HL-60/S4 (cell line): ENCODE measurements around the gene KCNJ15.

Experiments used
- in situ Hi-C: fragments of 300-500 bp; cut with MboI; formaldehyde crosslinking; loops from 2 replicates; pipeline ENCODE4 v1.14.3; 2022; ENCODE audit warnings: low sequenced_read_pairs

The KCNJ15 gene

DNA sequence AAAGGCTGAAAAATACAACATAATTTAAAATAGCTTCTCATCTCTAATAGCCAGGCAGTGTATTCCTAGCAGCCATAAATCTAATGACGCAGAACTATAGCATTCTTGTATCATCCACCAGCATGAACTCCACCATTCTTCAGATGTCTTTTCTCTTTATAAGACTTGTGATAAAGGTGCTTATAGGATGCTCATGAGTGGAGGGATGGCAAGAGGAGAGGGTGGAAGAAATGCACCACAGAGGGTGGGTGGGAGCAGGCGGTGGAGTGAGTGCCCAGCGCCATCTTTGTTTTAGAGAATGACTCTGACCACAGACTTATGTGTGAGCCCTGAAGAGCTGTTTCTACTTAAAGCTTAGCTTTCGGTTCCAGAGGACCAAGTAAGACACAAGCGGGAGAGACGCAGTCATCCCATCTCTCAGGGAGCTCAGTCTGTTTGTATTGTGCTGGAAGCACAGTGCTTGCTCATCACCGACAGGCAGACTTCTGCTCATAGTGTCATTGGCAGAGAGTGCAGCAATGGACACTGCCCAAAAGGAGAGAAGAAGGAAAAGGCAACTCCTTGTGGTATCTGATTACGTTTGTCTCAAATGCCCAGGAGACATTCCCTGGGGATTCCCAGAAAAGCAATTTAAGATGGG is 65.6 kb downstream of the KCNJ15 start:
- in situ Hi-C loops: no loop called here

DNA sequence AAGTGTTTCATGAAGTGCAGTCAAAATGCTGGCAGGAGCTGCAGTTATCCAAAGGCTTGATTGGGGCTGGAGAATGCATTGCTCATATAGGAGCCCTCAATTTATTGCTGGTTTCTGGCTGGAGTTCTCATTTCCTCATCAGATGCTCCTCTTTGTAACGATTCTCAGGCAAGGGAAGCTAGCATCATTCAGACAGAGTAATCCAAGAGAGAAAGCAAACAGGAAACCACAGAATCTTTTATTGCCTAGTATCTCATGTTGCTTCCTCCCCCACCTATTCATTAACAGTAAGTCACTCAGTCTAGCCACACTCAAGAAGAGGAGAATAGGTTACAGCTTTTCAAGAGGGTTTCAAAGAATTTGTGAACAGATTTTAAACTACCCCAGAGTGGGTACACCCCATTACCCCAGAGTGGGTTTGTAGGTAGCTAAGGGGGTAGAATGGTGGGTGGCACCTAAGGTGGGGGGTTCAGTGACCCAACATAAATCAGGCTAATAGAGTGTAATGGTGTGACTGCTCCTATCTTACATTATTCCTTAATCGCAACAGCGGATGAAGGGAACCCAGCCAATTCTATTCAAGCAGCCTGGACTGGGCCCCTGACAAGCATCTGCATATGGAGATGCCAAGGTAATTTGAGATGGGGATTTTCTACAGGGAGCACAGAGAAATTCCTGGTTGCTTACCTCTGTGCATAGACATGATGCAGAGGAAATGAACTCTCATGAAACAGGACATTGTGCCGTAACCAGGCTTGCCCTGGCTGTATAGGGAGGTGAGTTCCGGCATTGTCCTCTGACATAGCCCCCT is 67.1 kb downstream of the KCNJ15 start:
- in situ Hi-C loops: no loop called here

DNA sequence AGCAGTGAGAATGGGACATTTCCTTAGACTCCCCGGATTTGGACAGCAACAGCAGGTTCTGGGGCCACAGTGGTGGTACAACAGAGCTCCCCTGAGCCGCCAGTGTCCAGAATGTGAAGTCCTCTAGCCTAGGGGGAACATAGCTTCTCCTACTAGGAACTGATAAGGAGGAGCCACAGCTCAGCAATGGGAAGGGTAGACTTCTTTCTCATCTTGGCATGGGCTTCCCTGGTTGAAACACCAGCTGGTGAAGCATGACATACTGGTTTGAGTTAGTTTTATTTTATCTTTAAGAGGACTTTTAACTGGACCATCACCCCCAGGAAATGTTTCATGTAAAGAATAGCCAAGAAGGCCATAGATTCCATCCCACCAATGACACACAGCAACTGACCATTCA is 68.4 kb downstream of the KCNJ15 start:
- in situ Hi-C loops: loop anchor here (25.0 kb wide), 1 partner anchor 613 kb away; no protein-coding TSS in a partner anchor

DNA sequence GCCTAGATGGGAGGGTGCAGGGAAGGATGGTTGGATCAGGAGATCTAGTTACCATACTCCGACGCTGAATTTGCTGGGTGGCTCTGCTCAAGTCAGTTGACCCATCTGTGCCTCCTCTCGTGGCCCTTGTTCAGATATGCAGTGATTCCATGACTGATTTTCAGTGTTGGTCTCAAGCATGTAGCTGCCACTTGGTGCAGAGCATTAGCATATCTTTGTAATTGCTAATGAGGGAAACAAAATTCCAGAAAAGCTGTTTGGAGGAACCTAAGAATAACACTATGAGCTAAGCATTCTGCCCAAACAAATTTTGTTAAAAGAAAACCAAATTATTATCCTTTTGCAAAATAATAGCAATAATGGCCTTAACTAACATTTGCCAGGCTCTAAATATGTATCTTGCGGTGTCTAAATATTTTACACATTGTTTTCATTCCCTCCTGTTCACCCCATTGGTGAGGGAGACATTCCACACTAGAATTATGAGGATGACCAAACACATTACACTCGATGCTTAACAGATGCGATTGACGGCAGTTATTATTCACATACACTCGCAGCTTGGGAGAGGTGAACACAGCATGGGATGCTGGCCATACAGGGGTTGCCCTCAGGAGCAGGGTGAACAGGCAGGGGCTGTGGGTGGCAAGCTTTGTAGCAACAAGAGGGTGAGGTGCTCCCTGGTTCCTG is 69.1 kb downstream of the KCNJ15 start:
- in situ Hi-C loops: loop anchor here (25.0 kb wide), 1 partner anchor 614 kb away; no protein-coding TSS in a partner anchor

DNA sequence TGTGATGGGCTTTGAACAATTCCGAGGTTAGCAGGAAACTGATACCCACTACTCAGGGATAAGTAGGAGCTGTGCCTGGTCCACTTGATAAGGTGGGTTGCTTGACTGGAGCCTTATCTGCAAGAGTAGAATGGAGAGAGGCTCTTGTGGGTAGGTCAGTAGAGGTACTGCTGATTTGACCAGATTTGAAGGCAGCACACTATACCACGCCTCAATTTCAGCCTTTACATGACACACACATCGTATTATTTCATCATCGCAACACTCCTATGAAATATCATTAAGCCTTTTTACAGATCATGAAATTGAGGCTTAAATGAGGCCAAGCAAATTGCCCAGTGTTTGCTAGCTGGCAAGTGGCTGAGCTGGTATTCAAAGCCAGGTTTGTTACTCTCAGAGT is 69.6 kb downstream of the KCNJ15 start:
- in situ Hi-C loops: loop anchor here (25.0 kb wide), 1 partner anchor 614 kb away; no protein-coding TSS in a partner anchor

DNA sequence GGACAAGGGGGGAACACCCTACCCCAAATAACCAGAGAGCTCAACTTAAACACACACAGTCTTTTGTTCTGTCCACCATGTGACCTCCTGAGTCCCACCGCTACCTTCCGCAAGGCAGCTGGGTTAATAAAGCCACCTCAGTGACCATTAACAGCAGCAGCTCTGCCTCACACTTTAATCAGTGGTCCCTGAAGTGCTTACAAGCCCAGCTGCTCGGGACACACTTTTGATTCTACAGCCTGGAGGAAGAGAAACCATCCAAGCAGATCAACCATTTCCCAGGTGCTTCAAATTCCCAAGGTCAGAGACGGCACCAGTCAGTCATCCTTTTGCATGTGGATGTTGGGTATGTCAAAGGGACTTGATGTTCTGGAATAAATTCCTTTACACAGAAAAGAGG is 70.1 kb downstream of the KCNJ15 start:
- in situ Hi-C loops: loop anchor here (25.0 kb wide), 1 partner anchor 615 kb away; no protein-coding TSS in a partner anchor

DNA sequence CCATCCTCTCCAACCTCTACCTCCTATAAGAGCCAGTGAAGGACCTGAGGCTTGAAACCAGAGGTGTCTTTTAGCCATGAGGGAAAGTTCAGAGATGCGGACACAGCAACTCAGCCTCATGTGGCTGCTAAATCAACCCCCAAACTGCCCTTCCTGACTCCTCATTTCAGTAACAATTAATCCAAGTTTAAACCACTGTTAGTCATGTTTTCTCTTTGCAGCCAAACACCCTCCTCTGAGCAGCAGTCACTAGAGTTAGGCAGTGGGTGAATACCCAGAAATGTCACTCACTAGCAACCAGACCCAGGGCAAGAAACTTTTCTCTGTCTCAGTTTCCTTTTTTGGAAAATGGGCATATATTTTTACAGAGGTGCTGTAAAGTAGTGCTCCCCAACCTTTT is 71.2 kb downstream of the KCNJ15 start:
- in situ Hi-C loops: loop anchor here (25.0 kb wide), 1 partner anchor 616 kb away; no protein-coding TSS in a partner anchor

DNA sequence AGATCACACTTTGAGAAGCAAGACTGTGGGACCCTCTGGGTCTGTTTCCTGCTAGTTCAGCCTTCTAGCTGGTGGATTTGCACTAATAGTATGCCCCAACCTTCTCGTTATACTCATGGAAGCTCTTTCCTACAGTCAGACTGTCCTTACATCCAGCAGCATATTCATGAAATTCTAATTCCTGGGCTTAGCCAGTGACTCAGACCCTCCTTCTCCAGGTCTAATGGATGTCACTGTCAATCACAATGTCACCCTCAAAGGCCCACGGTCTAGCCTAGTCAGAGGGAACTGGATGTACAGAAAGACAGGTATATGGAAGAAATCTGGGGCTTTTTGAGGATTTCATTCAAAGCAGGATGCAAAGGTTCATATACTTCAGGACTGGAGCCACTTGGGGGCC is 72.4 kb downstream of the KCNJ15 start:
- in situ Hi-C loops: loop anchor here (25.0 kb wide), 1 partner anchor 617 kb away; no protein-coding TSS in a partner anchor

DNA sequence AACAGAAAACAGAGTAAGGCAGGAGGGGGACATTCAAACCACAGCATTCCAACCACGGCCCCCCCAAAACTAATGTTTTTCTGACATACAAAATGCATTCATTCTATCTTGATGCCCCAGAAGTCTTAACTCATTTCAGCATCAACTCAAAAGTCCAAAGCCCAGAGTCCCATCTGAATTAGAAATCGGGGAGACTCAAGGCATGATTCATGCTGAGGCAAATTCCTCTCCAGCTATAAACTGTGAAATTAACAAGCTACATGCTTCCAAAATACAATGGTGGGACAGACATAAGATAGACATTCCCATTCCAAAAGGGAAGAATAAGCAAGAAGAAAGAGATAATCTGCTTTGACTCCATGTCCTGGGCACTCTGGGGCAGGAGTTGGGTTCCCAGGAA is 73.9 kb downstream of the KCNJ15 start:
- in situ Hi-C loops: loop anchor here (25.0 kb wide), 1 partner anchor 618 kb away; no protein-coding TSS in a partner anchor

DNA sequence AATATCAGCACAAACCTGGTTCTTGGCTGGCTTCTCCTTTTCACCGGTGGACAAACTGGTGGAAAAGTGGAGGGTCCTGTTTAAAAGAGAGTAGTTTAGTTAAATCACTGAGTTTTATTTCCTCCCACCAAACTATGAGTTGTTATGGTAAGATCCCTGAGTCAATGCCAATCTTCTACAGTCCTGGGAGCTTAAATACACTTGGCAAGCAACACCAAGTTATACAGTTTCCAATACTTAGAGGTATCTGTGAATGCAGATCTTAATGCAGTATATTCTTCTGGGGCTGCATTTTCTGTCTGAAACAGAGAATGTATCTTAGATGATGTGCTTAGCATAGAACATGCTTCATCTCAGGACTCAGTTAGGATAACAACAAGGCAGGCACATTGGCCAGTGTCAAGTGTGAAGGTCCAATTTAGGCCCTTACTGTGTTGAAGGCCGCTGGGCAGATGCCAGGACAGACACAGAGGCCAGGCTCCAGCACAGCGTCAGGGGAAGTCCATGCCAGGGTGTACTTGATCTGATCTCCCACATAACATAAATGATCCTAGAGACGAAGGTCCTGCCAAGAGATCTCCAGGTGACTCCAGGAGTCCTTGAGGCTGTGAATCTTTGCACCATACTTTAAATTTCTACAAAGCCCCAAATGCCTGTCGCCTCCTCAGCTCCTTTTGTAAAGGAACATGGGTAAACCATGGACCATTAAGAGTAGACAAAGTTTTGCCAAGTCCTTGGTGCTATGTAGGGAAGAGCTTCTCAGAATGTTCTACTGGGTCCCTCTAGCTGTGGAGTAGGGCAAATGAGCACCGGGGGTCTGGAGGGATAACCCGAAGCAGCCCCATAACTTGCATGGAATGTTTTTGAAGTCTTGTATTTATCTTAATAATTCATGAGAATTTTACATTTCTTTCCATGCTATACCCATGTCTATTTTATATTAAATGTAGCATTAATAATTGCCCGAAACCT is 76.8 kb downstream of the KCNJ15 start:
- in situ Hi-C loops: loop anchor here (25.0 kb wide), 1 partner anchor 621 kb away; no protein-coding TSS in a partner anchor

DNA sequence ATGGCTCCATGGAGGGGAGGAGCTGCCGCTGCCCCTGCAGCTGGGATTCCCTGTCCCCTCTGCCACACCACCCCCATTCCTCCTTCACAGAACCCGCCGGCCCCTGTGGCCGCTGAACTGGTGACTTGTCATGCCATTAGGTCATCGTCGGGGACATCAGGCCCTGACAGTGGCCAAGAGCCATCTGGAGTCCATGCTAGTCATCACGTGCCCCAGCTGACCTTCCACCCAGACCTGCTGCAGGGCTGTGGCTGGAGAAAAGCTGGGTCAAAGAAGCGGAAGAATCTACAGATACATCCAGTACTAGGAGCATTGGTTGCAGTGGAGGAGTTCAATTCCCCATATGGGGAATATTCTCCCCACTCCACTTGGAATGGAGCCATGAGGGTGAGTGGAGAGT is 78.1 kb downstream of the KCNJ15 start:
- in situ Hi-C loops: loop anchor here (25.0 kb wide), 1 partner anchor 623 kb away; no protein-coding TSS in a partner anchor

DNA sequence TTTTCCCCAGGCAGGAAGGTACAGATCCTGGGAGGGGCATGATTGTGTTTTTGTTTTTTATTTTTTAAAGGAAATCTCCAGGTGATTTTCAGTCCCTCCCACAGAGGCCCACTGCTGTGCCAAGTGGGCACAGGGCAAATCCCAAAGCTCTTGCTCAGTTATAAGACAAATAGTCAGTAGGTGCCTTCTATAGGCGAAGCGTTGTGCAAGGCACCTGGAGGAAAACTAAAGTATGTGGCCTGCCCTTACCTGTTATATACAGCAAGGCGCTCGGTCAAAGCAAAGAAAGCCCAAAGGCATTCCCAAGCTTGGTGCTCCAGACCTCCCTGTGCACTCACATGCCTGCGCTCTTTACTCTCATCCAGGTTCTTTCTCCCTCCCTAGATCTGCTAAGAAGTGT is 81.0 kb downstream of the KCNJ15 start:
- in situ Hi-C loops: loop anchor here (25.0 kb wide), 1 partner anchor 625 kb away; no protein-coding TSS in a partner anchor

DNA sequence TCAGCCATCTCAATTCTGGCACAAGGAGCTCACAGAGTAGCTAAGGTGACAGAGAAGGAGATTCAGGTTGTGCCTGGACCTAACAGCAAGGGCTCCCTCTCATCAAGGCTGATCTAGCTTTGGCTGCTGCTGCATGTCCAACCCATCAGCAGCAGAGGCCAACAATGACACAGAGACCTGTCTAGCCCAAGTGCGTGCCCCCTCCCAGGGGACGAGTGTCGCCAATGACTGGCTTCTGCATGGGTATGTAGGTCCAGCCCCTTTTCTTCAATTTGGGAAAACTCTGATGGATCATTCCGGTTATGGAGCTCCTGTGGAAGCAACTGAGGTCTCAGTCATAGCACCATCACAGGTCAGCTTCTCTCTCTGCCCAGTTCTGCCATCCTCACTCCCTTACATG is 83.3 kb downstream of the KCNJ15 start:
- in situ Hi-C loops: loop anchor here (25.0 kb wide), 1 partner anchor 628 kb away; no protein-coding TSS in a partner anchor

DNA sequence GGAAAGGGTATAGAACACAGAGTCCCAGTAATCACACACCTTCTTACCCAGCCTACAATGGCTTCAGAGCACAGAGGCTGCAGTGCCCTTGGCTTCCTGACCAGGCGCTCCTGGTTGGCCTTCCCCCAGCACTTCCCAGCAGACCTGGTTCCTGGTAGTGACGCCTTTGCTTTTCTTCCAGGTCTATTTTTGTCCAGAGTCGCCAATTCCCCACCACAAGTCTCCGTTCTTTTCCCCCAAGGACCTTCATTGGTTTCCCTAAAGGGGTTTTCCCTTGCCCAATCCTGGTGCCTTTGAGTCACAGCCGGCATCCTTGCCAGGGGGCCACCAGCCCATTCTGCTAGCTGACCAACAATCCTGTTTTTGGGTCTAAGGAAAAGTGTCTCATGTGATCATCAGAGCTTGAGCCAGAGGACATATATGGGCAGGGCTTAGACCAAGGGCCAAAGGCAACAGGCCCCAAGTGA is 84.8 kb downstream of the KCNJ15 start:
- in situ Hi-C loops: loop anchor here (25.0 kb wide), 1 partner anchor 629 kb away; no protein-coding TSS in a partner anchor

DNA sequence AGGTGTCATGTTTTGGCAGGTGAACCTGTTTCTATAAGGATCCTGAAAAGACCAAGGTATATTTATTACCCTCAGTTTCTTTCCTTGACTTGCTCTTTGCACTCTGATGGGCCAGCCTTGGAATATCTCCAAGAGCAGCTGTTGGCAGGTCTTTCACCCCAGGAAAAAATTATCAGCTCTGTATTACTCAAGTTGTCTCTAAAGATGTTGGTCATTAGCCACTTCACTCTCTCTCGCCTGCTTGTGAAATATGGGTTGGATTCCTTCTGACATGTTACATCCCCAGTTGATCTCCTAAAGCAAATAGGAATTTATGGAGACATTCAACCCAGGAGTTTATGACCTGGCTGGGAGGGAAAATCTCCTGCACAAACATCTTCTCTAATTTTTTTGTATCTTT is 85.9 kb downstream of the KCNJ15 start:
- in situ Hi-C loops: loop anchor here (25.0 kb wide), 1 partner anchor 630 kb away; no protein-coding TSS in a partner anchor

DNA sequence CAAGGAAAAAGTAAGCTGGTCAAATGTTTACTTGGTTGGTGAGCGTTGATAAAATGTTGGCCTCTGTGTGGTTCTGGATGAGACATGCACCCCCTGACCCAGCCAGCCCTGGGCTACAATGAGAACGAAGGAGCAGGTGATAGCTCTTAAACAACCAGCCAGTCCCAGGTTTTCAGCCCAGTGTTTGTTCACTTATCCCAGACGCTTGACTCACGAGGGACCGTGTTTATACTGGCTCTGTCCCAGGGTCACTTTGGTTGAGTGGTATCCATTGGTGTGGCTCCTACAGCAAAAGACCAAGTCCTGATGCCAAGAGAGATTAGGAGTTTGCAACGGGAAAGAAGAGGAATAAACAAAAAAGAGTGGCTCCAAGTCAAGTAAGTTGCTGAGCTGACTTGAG is 86.9 kb downstream of the KCNJ15 start:
- in situ Hi-C loops: loop anchor here (25.0 kb wide), 1 partner anchor 631 kb away; no protein-coding TSS in a partner anchor

DNA sequence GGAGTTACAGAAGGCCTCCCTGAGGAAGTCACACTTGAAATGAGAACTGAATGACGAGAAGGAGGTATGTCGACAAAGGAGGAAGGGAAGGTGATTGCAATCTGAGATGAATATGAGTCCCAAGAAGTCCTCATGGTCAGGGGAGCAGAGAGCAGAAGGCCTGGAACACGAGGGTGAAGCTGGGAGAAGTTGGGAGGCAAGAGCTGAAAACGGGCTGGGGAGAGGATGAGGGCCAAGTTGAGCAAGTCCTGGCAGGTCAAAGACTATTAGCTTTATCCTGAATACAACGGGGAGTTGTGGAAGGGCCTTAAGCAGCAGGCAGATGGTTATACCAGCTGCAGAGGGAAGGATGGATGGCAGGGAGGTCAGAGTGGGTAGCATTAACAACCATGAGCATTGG is 89.5 kb downstream of the KCNJ15 start:
- in situ Hi-C loops: loop anchor here (25.0 kb wide), 1 partner anchor 634 kb away; no protein-coding TSS in a partner anchor

DNA sequence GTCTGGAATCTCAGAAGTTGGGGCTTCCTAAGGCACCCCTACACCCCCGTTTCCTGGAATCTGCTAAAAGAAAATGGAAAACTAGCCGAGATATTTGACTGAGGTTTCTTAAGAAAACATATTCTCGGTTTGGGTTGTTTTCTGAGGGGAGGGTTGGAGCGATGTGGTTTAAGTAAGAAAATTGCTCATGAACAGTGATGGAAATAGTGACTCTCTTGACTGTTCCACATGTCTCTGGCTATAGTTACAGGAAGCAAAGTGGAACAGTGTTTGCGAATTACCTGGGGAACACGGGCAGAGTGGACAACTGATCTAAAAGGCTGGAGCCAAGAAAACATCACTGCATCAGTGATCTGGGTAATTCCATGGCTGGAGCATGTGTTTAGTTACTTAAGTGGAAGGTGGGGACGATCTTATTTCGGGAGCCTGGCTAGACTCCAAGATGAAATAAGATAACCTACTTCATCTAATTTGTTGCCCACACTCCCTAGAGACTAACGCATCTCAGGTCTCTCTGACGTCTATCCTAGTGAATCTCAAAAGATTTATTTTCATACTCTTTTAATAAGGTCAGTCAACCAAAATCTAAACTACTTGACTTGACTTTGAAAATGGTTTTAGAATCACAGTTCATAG is 92.4 kb downstream of the KCNJ15 start:
- in situ Hi-C loops: loop anchor here (25.0 kb wide), 1 partner anchor 637 kb away; no protein-coding TSS in a partner anchor

DNA sequence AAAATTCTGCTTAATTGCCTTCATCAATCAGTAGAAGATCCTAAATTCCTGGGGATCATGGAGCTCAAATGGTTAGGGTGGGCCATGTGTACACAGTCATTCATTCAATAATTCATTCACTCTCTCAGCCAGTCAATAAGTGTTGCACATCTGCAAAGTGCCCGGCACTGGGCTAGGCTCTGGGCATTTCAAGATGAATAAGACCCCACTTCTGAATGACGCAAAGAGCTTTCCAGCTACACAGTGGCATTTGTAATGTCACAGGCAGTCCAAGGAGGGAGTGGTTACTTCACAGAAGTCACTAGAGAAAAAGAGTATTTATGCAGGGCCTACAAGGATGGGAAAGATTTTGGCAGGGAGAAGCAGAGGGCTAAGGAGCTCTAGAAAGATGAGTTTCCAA is 93.2 kb downstream of the KCNJ15 start:
- in situ Hi-C loops: loop anchor here (5.0 to 25.0 kb wide), 3 partner anchors 183 to 787 kb away; no protein-coding TSS in a partner anchor
